Astrocyte (in vitro differentiated cells and primary cell): ENCODE data around the gene ZFHX3.

ENCODE experiments used
- EZH2 ChIP-seq: IDR thresholded peaks from 2 replicates; pipeline ENCODE4 v1.6.1; 2012; ENCODE audit warnings: mild to moderate bottlenecking, low read length, inconsistent platforms; ENCODE audit not compliant: insufficient read depth
- TF ChIP-seq, protein P1 (sequence below): IDR thresholded peaks from 2 replicates; pipeline ENCODE4 v1.5.1; 2011; ENCODE audit warnings: low read depth, mild to moderate bottlenecking, inconsistent platforms, low read length, moderate library complexity; ENCODE audit not compliant: insufficient read depth

- no peak for TF ChIP-seq EZH2
- TF ChIP-seq, protein P1, sequence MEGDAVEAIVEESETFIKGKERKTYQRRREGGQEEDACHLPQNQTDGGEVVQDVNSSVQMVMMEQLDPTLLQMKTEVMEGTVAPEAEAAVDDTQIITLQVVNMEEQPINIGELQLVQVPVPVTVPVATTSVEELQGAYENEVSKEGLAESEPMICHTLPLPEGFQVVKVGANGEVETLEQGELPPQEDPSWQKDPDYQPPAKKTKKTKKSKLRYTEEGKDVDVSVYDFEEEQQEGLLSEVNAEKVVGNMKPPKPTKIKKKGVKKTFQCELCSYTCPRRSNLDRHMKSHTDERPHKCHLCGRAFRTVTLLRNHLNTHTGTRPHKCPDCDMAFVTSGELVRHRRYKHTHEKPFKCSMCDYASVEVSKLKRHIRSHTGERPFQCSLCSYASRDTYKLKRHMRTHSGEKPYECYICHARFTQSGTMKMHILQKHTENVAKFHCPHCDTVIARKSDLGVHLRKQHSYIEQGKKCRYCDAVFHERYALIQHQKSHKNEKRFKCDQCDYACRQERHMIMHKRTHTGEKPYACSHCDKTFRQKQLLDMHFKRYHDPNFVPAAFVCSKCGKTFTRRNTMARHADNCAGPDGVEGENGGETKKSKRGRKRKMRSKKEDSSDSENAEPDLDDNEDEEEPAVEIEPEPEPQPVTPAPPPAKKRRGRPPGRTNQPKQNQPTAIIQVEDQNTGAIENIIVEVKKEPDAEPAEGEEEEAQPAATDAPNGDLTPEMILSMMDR = no peak
Measured at GRCh38 chr16:73000907-73001521, 46.9 kb downstream of the ZFHX3 start.
